ENCODE measurements around the gene NTMT2.

Gene NTMT2

DNA sequence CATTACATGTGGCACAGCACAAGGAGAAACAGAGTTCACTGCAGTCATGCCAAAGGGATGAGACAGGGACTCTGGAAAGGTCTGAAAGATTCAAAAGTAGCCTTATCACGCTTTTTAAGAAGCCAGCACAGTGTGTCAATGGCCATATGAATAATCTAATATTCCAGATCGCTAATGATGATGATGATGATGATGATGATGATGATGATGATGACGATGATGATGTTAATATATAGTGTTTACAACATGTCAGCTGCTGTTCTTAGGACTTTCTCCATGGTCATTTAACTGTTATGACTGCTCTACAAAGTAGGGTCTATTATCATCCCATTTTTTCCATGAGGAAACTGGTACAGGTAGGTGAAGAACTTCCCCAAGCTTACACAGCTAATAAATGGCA, 64.4 kb downstream of the NTMT2 start:
- DNase-seq (ENCODE audit: low spot score) = no peak

DNA sequence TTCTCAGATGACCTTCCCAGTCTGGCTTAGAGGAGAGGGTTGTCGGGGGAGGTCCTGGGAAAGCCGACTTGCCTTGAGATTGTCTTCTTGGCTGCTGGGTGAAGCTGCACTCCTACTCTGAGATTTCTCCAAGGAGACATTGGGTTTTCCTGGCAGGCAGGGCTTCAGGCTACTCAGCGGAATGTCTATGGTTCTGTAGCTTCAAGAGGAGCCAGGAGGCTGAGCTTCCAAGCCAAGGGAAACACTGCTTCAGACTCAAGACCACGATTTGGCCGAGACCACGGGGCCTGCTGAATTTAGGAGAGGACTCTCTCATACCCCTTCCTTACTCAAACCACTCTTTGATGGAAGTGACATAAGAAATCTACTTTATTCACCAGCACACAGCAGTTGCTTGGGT, 67.8 kb downstream of the NTMT2 start:
- no peak for DNase-seq (ENCODE audit: low spot score)

DNA sequence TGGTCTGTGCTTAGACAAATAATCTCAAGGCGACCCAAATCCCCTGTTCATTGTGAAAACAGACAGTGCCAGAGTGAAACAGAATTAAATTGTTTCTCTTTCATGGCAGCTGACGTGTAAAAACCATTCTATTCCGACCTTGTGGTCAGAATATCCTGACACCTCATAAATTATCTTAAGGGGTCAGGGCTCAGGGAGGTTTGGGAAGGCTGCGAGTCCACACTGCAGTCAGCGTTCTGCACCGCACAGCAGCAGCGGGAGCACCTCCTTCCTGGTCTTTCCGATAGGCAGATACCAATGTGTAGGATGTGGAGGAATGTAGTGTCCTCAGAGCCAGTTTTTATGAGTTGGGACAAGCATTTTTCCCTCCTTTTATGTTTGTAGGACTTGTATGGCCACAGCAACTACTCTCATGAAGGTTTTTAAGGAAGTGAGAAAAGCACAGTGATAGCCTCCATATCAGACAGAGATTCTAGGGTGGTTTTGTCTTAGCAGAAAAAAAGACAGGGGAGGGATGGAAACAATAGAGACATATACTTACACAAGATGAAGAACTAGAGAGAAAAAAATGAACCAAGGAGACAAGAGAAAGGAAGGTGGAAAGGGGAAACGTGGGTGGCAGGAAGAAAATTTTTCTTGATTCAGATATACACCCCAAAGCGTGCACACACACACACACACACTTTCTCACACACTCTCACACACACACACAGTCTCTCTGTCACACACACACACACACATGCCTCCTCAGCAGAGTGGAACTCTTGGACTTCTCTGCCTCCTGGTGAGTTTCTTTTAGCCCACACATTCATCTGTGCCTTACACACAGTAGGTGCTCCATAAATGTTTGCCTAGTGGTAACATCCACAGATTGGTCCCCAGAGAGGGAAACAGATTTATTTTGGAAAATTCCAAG, 68.6 kb downstream of the NTMT2 start:
- DNase-seq (ENCODE audit: low spot score) = no peak

DNA sequence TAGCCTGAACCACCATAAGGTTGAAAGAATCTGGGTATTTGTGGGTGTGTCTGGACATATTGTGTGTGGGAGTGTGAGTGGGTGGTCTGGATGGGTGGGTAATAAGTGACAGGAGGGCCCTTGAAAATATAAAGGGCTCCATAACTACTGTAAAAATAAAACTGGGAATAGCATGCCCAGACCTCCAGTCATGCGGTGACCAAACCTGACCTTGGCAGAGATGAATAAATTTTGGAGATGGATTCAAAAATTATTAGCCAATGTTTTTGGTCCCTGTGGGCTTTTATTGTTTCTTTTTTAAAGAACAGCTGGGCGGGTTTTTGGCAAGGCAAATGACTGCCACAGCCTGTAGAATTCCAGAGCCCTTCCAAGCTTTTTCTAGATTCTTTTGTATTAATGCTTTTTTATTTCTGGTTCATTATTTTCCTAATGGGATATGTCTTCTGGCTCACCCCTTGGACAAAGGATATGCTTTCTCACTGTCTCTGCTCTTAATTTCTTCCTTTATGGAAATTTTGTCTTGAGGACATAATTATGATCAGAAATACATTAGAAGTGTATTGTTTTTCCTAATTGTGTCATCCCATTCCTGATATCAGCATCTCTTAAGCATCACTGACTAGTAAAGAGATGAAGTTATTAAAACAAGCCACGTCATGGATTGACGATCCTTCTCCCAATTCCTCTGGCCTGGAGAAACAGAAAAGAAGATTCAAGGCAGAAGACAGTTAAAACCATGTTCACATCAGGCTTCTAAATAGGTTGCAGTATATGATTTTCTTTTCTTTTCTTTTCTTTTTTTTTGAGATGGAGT, 69.5 kb downstream of the NTMT2 start:
- DNase-seq (ENCODE audit: low spot score) = no peak

DNA sequence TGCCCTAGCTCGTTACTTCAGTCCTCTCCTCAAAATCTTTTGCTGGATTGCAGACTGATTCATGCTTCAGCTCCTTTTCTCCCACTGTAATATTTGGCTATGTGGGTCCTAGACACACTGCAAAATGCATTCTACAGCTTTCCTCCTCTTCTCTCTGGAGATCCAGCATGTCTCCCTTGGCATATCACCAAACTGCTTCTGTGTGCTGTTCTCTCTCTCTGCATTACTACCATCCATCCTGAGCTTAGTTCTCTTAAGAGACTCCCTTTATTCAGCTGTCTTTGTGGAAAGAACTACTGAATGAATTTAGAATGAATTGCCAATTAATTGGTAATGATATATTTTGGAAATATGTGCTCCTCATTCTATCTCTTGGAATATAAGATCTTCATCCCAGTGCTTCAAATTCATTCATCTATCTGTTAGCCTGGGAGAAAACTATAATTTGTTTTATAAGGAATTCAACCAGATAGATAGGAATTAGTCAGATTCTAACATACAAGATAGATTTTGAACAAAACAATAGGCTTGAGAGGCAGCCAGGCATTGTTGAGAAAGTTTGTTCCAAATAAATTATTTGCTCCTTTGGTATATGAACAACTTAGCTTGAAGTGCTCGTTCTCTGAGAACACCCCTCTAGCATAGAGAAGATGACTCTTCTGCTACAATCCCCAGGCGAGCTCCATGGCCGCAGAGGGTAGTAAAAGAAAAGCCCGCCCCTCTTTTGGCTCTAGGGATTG, 71.9 kb downstream of the NTMT2 start:
- DNase-seq (ENCODE audit: low spot score) = no peak

DNA sequence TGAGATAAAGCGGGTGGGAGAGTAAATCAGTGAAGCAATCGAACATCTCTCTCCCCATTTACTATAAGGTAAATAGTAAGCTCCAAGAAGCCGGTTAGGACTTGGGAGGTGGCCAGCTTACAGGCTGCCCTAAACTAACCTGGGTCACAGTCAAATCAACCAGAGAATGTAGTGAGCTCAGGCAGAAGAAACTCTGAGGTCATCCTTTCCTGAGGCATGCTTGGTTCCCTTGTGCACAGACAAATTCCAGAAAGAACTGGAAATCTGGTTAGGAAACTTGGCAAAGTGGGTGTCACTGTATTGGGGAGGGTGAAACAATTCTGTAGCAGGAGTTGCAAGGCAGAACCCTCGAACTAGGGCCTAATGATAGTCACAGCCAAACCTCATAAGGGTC, 72.5 kb downstream of the NTMT2 start:
- DNase-seq (ENCODE audit: low spot score) = no peak
